SK-N-SH treated with all-trans-retinoic acid at 6 μM for 48 hours (cell line): ENCODE results near the gene RBM27.

Experiments
- ATAC-seq: fragments of 200-7000 bp; cut with Tn5 transposase; 3 replicates; pipeline ENCODE4 v1.9.1; 2020; ENCODE audit warnings: mild to moderate bottlenecking, moderate library complexity
- ARNTL ChIP-seq: fragments of 450-650 bp; formaldehyde crosslinking; IDR thresholded peaks from 2 replicates; pipeline ENCODE4 v1.5.0; 2020; ENCODE audit warnings: low read depth, mild to moderate bottlenecking, moderate library complexity, borderline replicate concordance
- BACH2 ChIP-seq: fragments of 250-450 bp; sonication (Bioruptor Pico); IDR thresholded peaks from 2 replicates; pipeline ENCODE4 v1.9.0; 2021; ENCODE audit warnings: mild to moderate bottlenecking, borderline replicate concordance
- CREB5 ChIP-seq: fragments of 250-450 bp; sonication (Bioruptor Pico); IDR thresholded peaks from 2 replicates; pipeline ENCODE4 v1.5.1; 2020; ENCODE audit warnings: low read depth, mild to moderate bottlenecking, moderate library complexity
- CSDC2 ChIP-seq: fragments of 250-450 bp; sonication (Bioruptor Pico); IDR thresholded peaks from 2 replicates; pipeline ENCODE4 v1.5.0; 2020; ENCODE audit warnings: mild to moderate bottlenecking, moderate library complexity
- CSRNP3 ChIP-seq: fragments of 250-450 bp; sonication (Bioruptor Pico); IDR thresholded peaks from 2 replicates; pipeline ENCODE4 v1.5.1; 2021; ENCODE audit warnings: mild to moderate bottlenecking, moderate library complexity
- ESRRG ChIP-seq: fragments of 250-450 bp; sonication (Bioruptor Pico); IDR thresholded peaks from 2 replicates; pipeline ENCODE4 v1.6.1; 2021; ENCODE audit warnings: mild to moderate bottlenecking
- GLIS3 ChIP-seq: fragments of 250-450 bp; sonication (Bioruptor Pico); IDR thresholded peaks from 2 replicates; pipeline ENCODE4 v1.5.0; 2020; ENCODE audit warnings: mild to moderate bottlenecking, moderate library complexity
- ISL1 ChIP-seq: fragments of 250-450 bp; sonication (Bioruptor Pico); IDR thresholded peaks from 2 replicates; pipeline ENCODE4 v2.1.2; 2022; ENCODE audit warnings: mild to moderate bottlenecking, moderate library complexity
- OSR1 ChIP-seq: fragments of 250-450 bp; sonication (Bioruptor Pico); IDR thresholded peaks from 2 replicates; pipeline ENCODE4 v1.8.0; 2022; ENCODE audit warnings: moderate library complexity, mild to moderate bottlenecking, inconsistent platforms
- PATZ1 ChIP-seq: fragments of 250-450 bp; sonication (Bioruptor Pico); IDR thresholded peaks from 2 replicates; pipeline ENCODE4 v1.8.0; 2020; ENCODE audit warnings: mild to moderate bottlenecking, moderate library complexity, borderline replicate concordance
- PPARA ChIP-seq: fragments of 250-450 bp; sonication (Bioruptor Pico); IDR thresholded peaks from 2 replicates; pipeline ENCODE4 v1.5.0; 2020; ENCODE audit warnings: mild to moderate bottlenecking, borderline replicate concordance
- RARB ChIP-seq: fragments of 250-450 bp; sonication (Bioruptor Pico); IDR thresholded peaks from 2 replicates; pipeline ENCODE4 v1.8.0; 2021; ENCODE audit warnings: mild to moderate bottlenecking, moderate library complexity
- SNAI2 ChIP-seq: fragments of 250-450 bp; sonication (Bioruptor Pico); IDR thresholded peaks from 2 replicates; pipeline ENCODE4 v1.5.0; 2020; ENCODE audit warnings: mild to moderate bottlenecking, moderate library complexity
- TCF4 ChIP-seq: fragments of 250-450 bp; sonication (Bioruptor Pico); IDR thresholded peaks from 2 replicates; pipeline ENCODE4 v1.8.0; 2021; ENCODE audit warnings: mild to moderate bottlenecking, moderate library complexity, borderline replicate concordance
- TSHZ2 ChIP-seq: fragments of 250-450 bp; sonication (Bioruptor Pico); IDR thresholded peaks from 2 replicates; pipeline ENCODE4 v1.5.0; 2020; ENCODE audit warnings: mild to moderate bottlenecking, moderate library complexity
- ZC3H10 ChIP-seq: fragments of 250-450 bp; sonication (Bioruptor Pico); IDR thresholded peaks from 2 replicates; pipeline ENCODE4 v1.5.1; 2021; ENCODE audit warnings: mild to moderate bottlenecking, moderate library complexity
- ZFP3 ChIP-seq: fragments of 250-450 bp; sonication (Bioruptor Pico); IDR thresholded peaks from 2 replicates; pipeline ENCODE4 v1.5.0; 2020; ENCODE audit warnings: mild to moderate bottlenecking, moderate library complexity
- ZNF70 ChIP-seq: fragments of 450-650 bp; formaldehyde crosslinking; IDR thresholded peaks from 2 replicates; pipeline ENCODE4 v1.5.0; 2020; ENCODE audit warnings: mild to moderate bottlenecking, moderate library complexity
- ZNF8 ChIP-seq: fragments of 450-650 bp; formaldehyde crosslinking; IDR thresholded peaks from 2 replicates; pipeline ENCODE4 v1.5.0; 2020; ENCODE audit warnings: mild to moderate bottlenecking, moderate library complexity
- TF ChIP-seq, protein P1 (sequence below): fragments of 250-450 bp; sonication (Bioruptor Pico); IDR thresholded peaks from 2 replicates; pipeline ENCODE4 v1.8.0; 2021; ENCODE audit warnings: low read depth, mild to moderate bottlenecking, moderate library complexity, borderline replicate concordance

The RBM27 gene

GRCh38 chr5:146205499-146206202 is 2.2 kb downstream of the RBM27 start:
- no peak for TF ChIP-seq TSHZ2
- TF ChIP-seq PATZ1 (CRISPR knock-in tag), result no peak
- TF ChIP-seq RARB (CRISPR knock-in tag), result no peak
- TF ChIP-seq CREB5, result no peak
- TF ChIP-seq GLIS3 (CRISPR knock-in tag), result no peak
- TF ChIP-seq CSRNP3 (CRISPR knock-in tag), result no peak
- no peak for TF ChIP-seq ESRRG (CRISPR knock-in tag)
- TF ChIP-seq BACH2 (CRISPR knock-in tag), result no peak
- TF ChIP-seq SNAI2 (CRISPR knock-in tag), result no peak
- TF ChIP-seq, protein P1, sequence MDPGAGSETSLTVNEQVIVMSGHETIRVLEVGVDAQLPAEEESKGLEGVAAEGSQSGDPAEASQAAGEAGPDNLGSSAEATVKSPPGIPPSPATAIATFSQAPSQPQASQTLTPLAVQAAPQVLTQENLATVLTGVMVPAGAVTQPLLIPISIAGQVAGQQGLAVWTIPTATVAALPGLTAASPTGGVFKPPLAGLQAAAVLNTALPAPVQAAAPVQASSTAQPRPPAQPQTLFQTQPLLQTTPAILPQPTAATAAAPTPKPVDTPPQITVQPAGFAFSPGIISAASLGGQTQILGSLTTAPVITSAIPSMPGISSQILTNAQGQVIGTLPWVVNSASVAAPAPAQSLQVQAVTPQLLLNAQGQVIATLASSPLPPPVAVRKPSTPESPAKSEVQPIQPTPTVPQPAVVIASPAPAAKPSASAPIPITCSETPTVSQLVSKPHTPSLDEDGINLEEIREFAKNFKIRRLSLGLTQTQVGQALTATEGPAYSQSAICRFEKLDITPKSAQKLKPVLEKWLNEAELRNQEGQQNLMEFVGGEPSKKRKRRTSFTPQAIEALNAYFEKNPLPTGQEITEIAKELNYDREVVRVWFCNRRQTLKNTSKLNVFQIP, result no peak
- TF ChIP-seq ZC3H10 (CRISPR knock-in tag), result no peak
- no peak for TF ChIP-seq PPARA (CRISPR knock-in tag)
- no peak for TF ChIP-seq ISL1 (CRISPR knock-in tag)
- TF ChIP-seq ZFP3 (CRISPR knock-in tag), result no peak
- no peak for TF ChIP-seq ARNTL (CRISPR knock-in tag)
- ATAC-seq, result no peak

DNA sequence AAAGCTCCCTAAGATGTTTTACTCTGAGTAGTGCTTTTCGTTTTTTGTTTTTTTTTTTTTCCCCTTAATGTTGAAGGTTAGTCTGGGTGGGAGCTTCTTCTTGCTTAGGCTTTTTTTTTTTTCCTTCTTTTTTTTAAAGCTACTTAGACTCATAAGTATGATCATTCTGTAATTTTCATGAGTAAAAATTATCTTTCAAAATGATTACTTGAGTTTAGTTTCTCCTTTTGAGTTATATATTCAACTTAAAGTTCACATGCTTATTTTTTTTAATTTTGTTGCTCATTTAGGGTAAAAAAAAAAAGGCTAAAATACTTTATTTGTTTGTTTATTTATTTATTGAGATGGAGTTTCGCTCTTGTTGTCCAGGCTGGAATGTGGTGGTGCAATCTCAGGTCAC is 2.9 kb downstream of the RBM27 start:
- no peak for ATAC-seq
- no peak for TF ChIP-seq OSR1 (CRISPR knock-in tag)
- TF ChIP-seq ISL1 (CRISPR knock-in tag), result no peak
- no peak for TF ChIP-seq BACH2 (CRISPR knock-in tag)
- TF ChIP-seq ZFP3 (CRISPR knock-in tag), result no peak
- no peak for TF ChIP-seq ZNF70 (CRISPR knock-in tag)
- TF ChIP-seq CSDC2 (CRISPR knock-in tag), result no peak
- no peak for TF ChIP-seq PATZ1 (CRISPR knock-in tag)
- TF ChIP-seq TCF4 (CRISPR knock-in tag), result no peak
- no peak for TF ChIP-seq ZNF8 (CRISPR knock-in tag)
